Endothelial cell (in vitro differentiated cells): ENCODE data around the gene APLF. TPM values are rescaled to one million over a fixed set of nuclear protein-coding genes. Genes with fewer than 3 reads are reported as not detected.

Source experiments
- DNase-seq: peaks from one replicate; pipeline ENCODE4 v3.0.0; 2021; ENCODE audit warnings: low spot score
- H3K27ac Mint-ChIP-seq: one replicate; pipeline ENCODE4 v1.8.0; 2021; ENCODE audit warnings: mixed read lengths, inconsistent platforms; ENCODE audit not compliant: unreplicated experiment
- H3K27me3 Mint-ChIP-seq: one replicate; pipeline ENCODE4 v1.8.0; 2021; ENCODE audit warnings: mild to moderate bottlenecking, moderate library complexity, mixed read lengths, inconsistent platforms; ENCODE audit not compliant: unreplicated experiment
- H3K36me3 Mint-ChIP-seq: one replicate; pipeline ENCODE4 v1.8.0; 2021; ENCODE audit warnings: mild to moderate bottlenecking, low read depth, mixed read lengths, inconsistent platforms; ENCODE audit not compliant: unreplicated experiment
- H3K4me1 Mint-ChIP-seq: one replicate; pipeline ENCODE4 v1.8.0; 2021; ENCODE audit warnings: mild to moderate bottlenecking, mixed read lengths, inconsistent platforms; ENCODE audit not compliant: unreplicated experiment
- H3K4me3 Mint-ChIP-seq: one replicate; pipeline ENCODE4 v1.8.0; 2021; ENCODE audit warnings: mild to moderate bottlenecking, mixed read lengths, inconsistent platforms; ENCODE audit not compliant: unreplicated experiment
- H3K9me3 Mint-ChIP-seq: one replicate; pipeline ENCODE4 v1.8.0; 2021; ENCODE audit warnings: mixed read lengths, inconsistent platforms; ENCODE audit not compliant: unreplicated experiment
- CTCF ChIP-seq: fragments of 200-600 bp; sonication (generic); IDR thresholded peaks from one replicate; pipeline ENCODE4 v1.5.0; 2021; ENCODE audit warnings: antibody characterized with exemption; ENCODE audit not compliant: unreplicated experiment
- total RNA-seq: library from RNA; stranded (reverse); fragmentation: NEBNext Ultra II Directional; extraction: Animal tissue kit (Norgen Biotek cat#: 25700); gene quantifications from one replicate; pipeline ENCODE4 v1.2.1, GENCODE V29; 2021; ENCODE audit not compliant: unreplicated experiment

The APLF gene
- total RNA-seq, 1 donor from 2014 or later, result 12.9 TPM

GRCh38 chr2:68428126-68428525 is 39.3 kb upstream of the APLF start:
- Mint-ChIP-seq H3K4me3 (no peak overlapping the region), H3K27ac (no peak overlapping the region), H3K36me3 (peaks cover 4% of the 10 kb centered on the region), H3K9me3 (no peaks in the 10 kb centered on the region), H3K27me3 (no peaks in the 10 kb centered on the region), H3K4me1 (no peaks in the 10 kb centered on the region)
- no peak for TF ChIP-seq CTCF
- no peak for DNase-seq

GRCh38 chr2:68428746-68429145 is 38.6 kb upstream of the APLF start:
- peaks cover 4% of the 10 kb centered on the region for H3K36me3 Mint-ChIP-seq
- no peak overlapping the region for H3K4me3 Mint-ChIP-seq
- no peak for DNase-seq
- H3K4me1 Mint-ChIP-seq, result no peaks in the 10 kb centered on the region
- H3K27me3 Mint-ChIP-seq, result peaks cover 1% of the 10 kb centered on the region
- no peak overlapping the region for H3K27ac Mint-ChIP-seq
- H3K9me3 Mint-ChIP-seq, result no peaks in the 10 kb centered on the region
- TF ChIP-seq CTCF, result no peak

GRCh38 chr2:68429311-68429826 is 38.0 kb upstream of the APLF start:
- no peak overlapping the region for H3K27ac Mint-ChIP-seq
- TF ChIP-seq CTCF, result no peak
- no peaks in the 10 kb centered on the region for H3K4me1 Mint-ChIP-seq
- H3K4me3 Mint-ChIP-seq, result no peak overlapping the region
- H3K27me3 Mint-ChIP-seq, result peaks cover 2% of the 10 kb centered on the region
- no peak for DNase-seq
- peaks cover 4% of the 10 kb centered on the region for H3K36me3 Mint-ChIP-seq
- no peaks in the 10 kb centered on the region for H3K9me3 Mint-ChIP-seq

- H3K27ac Mint-ChIP-seq, result no peak overlapping the region
- H3K4me1 Mint-ChIP-seq, result peaks cover 4% of the 10 kb centered on the region
- peaks cover 4% of the 10 kb centered on the region for H3K36me3 Mint-ChIP-seq
- no peak for TF ChIP-seq CTCF
- peaks cover 3% of the 10 kb centered on the region for H3K27me3 Mint-ChIP-seq
- no peaks in the 10 kb centered on the region for H3K9me3 Mint-ChIP-seq
- H3K4me3 Mint-ChIP-seq, result no peak overlapping the region
- DNase-seq, result no peak
These were observed 35.9 kb upstream of the APLF start for GRCh38 chr2:68431316-68431972.
